Ovary (tissue), 3 donors: ENCODE results near the gene DAGLA.

Experiments
- CTCF ChIP-seq, 3 donors: fragments of 450-650 bp in 2 of 3; fragments of 200-600 bp in 1 of 3; IDR thresholded peaks; one replicate each; pipeline versions ENCODE4 v1.5.1 to v1.8.0; 2016 to 2022; ENCODE audit warnings: antibody characterized with exemption in 3 of 3, mild to moderate bottlenecking in 1 of 3
- POLR2A ChIP-seq: fragments of 450-650 bp; IDR thresholded peaks from one replicate; pipeline ENCODE4 v1.6.1; 2017; ENCODE audit warnings: antibody characterized with exemption, mild to moderate bottlenecking, moderate library complexity
- donor health status: DM: no; HTN: no; CAD: no.

GRCh38 chr11:61642162-61642561 is 38.0 kb upstream of the DAGLA start:
- TF ChIP-seq POLR2A (no peak), CTCF (IDR thresholded peaks at IDR 0.05) (no peak)
